Stimulated activated CD4-positive, alpha-beta T cell treated with anti-CD3 and anti-CD28 coated beads, Interleukin-4, amount 100 ng/mL, for 48 hours (primary cell): ENCODE measurements around the gene FAM234B.
"Not testable (repeated sequence)": the region's sequence is repeated elsewhere in the genome, so short reads cannot be mapped to it uniquely, and the experiment has no call there.

Experiments
- DNase-seq, 2 donors: peaks; one replicate each; pipeline ENCODE4 v3.0.0-alpha.2; 2020; ENCODE audit warnings: low read depth in 2 of 2

FAM234B gene

GRCh38 chr12:13023811-13024530, 20.2 kb upstream of the FAM234B start:
- DNase-seq = no peak

DNA sequence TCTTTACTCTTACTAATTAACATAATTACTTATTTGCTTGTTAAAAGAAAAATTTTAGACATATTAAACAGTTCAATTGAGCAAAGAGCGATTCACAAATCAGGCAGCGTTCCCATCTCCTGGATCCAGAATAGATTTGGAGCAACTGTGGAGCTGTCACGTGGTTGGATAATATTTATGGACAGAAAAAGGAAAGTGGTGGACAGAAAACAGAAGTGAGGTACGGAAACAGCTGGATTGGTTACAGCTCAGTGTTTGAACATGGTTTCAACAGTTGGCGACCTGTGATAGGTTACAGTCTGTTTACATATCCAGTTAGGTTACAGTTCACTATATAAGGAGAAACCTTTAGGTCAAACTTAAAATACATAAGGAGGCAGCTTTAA, 19.7 kb upstream of the FAM234B start:
- DNase-seq = no peak

GRCh38 chr12:13026286-13026685, 17.9 kb upstream of the FAM234B start:
- no peak for DNase-seq

GRCh38 chr12:13027032-13027431, 17.1 kb upstream of the FAM234B start:
- DNase-seq = no peak

GRCh38 chr12:13027508-13027907, 16.7 kb upstream of the FAM234B start:
- no peak for DNase-seq

GRCh38 chr12:13028825-13029570, 15.2 kb upstream of the FAM234B start:
- DNase-seq = no peak

- no peak for DNase-seq
Observed at GRCh38 chr12:13030541-13031291, 13.5 kb upstream of the FAM234B start.

- DNase-seq = no peak
Observed at GRCh38 chr12:13032164-13032563, 12.0 kb upstream of the FAM234B start.

DNA sequence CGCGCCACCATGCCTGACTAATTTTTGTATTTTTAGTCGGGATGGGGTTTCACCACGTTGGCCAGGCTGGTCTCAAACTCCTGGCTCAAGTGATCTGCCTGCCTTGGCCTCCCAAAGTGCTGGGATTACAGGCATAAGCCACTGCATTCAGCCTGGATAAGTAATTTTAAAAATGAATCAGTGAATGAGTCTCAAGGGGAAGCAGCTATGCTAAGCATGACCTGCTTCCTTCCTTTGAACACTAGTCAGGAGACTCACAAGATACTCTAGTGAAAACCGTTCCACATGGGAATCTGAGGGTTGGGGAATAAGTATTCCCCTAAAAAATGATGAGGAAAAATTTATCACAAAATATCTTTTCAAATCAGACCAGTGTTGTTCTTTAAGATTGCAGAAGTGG, 10.7 kb upstream of the FAM234B start:
- DNase-seq = no peak

- DNase-seq = not testable (repeated sequence)
Observed at GRCh38 chr12:13035335-13035734, 8.8 kb upstream of the FAM234B start.

- no peak for DNase-seq
Observed at GRCh38 chr12:13036881-13037280, 7.3 kb upstream of the FAM234B start.

- DNase-seq = no peak
Observed at GRCh38 chr12:13038491-13039161, 5.6 kb upstream of the FAM234B start.

GRCh38 chr12:13039328-13039956, 4.7 kb upstream of the FAM234B start:
- no peak for DNase-seq

- no peak for DNase-seq
Observed at GRCh38 chr12:13041224-13041623, 3.0 kb upstream of the FAM234B start.

DNA sequence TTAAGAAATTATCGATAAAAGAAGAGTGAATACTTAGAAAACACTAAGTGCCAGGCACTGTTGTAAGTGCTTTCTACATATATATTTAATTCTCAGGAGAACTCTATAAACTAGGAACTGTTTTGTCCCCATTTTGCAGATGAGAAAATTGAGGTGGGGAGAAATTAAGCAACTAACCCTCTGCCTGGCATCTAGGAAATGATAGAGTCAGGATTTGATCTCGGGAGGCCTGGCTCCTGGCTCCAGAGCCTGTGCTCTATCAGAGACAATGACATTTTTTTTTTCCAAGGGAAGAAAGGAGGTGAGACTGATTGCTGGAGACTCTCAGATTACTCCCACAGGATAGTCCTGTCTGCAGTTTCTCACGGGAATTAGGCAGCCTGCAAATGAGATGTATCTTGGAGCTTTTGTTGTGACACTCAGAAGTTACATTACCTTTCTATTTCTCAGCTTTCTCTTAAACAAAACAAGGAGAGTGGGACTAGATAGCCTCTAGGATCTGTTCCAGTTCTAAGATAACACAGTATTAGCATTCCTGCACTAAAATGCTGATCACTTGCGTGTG, 1.4 kb upstream of the FAM234B start:
- no peak for DNase-seq

GRCh38 chr12:13044906-13045299, 722 bp downstream of the FAM234B start:
- no peak for DNase-seq

DNA sequence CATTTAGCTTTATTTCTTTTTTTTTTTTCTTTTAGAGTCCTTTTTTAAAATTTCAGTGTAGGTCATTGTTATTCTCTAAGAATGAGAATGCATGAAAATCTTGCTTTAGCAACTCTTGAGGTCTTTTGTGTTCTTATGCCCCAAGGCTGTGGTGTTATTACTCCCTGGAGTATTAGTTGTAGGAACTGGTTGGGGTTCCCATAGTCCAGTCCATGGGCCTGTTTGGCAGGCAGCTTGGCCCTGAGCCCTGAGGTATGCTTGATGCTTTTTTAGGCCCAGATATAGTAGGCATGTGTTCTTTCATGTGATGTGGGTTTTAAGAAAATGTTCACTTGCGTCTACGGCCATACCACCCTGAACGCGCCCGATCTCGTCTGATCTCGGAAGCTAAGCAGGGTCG, 1.6 kb downstream of the FAM234B start:
- DNase-seq = no peak

DNA sequence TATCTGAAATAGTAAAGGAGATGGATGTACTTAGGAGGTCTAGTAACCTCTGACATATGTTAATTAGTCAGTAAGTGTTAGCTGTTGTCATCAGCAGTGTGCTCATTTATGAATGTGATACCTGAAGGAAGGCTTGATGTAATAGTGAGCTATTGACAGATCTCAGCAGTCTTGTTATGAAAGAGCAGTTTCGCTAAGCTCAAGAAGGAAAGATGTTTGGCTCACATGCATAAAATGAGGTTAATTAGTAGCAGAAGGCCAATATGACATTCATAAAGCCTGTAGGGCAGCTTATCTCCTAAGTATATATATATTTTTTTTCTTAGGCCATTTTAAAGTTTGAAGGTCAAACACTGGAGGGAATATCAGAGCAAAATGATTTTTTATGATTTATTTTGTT, 2.8 kb downstream of the FAM234B start:
- DNase-seq = no peak

DNA sequence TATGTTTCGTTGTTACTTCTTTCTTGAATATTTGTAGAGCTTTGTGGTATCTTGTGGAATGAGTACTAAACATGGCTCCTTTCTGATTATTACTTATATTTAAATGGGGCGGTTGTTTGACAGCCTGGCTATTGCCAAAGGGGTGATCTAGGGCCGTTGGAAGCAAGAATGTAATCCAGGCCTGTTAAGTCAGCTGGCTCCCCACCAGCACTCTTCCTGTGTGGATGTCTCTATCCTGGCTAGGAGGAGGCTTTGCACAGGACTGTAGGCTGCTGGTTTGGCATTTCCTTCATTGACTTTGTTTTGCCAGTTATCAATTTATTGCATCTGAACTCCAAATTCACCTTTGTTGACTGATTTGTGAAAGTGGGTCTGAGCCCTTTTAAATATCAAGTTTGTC, 5.6 kb downstream of the FAM234B start:
- DNase-seq = no peak

GRCh38 chr12:13052421-13052820, 8.2 kb downstream of the FAM234B start:
- DNase-seq = no peak

- not testable (repeated sequence) for DNase-seq
Observed at GRCh38 chr12:13053617-13054016, 9.4 kb downstream of the FAM234B start.
